ENCODE measurements around the gene CEP68.
A peak's percentile ranks its signal among the peaks of the same experiment; 100 is the strongest.
"Not testable (repeated sequence)": the region's sequence is repeated elsewhere in the genome, so short reads cannot be mapped to it uniquely, and the experiment has no call there.

CEP68 gene

GRCh38 chr2:65056215-65057053, at the start of gene CEP68:
Gene CEP68 (plus strand): TSS chr2:65056416. CDS start chr2:65069445, 13,029 bp downstream.
- DNase-seq, result peak; percentile 98

- DNase-seq, result no peak
Observed at GRCh38 chr2:65013776-65014175, 42.4 kb upstream of the CEP68 start.

- DNase-seq, result no peak
Observed at GRCh38 chr2:65015731-65016130, 40.5 kb upstream of the CEP68 start.

GRCh38 chr2:65016789-65017188, 39.4 kb upstream of the CEP68 start:
- DNase-seq, result no peak

- no peak for DNase-seq
Observed at GRCh38 chr2:65017335-65017734, 38.9 kb upstream of the CEP68 start.

- no peak for DNase-seq
Observed at GRCh38 chr2:65018141-65018582, 38.1 kb upstream of the CEP68 start.

- no peak for DNase-seq
Observed at GRCh38 chr2:65019010-65019409, 37.2 kb upstream of the CEP68 start.

GRCh38 chr2:65019675-65020195, 36.5 kb upstream of the CEP68 start:
- DNase-seq, result no peak

GRCh38 chr2:65020251-65020650, 36.0 kb upstream of the CEP68 start:
- not testable (repeated sequence) for DNase-seq

GRCh38 chr2:65020943-65021528, 35.2 kb upstream of the CEP68 start:
- DNase-seq, result no peak

GRCh38 chr2:65021709-65022108, 34.5 kb upstream of the CEP68 start:
- no peak for DNase-seq

GRCh38 chr2:65022189-65022588, 34.0 kb upstream of the CEP68 start:
- no peak for DNase-seq

- no peak for DNase-seq
Observed at GRCh38 chr2:65023742-65024141, 32.5 kb upstream of the CEP68 start.

- DNase-seq, result no peak
Observed at GRCh38 chr2:65024149-65024829, 31.9 kb upstream of the CEP68 start.

- no peak for DNase-seq
Observed at GRCh38 chr2:65025453-65026123, 30.6 kb upstream of the CEP68 start.

GRCh38 chr2:65026154-65026553, 30.1 kb upstream of the CEP68 start:
- DNase-seq, result no peak

GRCh38 chr2:65026704-65027464, 29.3 kb upstream of the CEP68 start:
- DNase-seq, result no peak

GRCh38 chr2:65027616-65028244, 28.5 kb upstream of the CEP68 start:
- no peak for DNase-seq

GRCh38 chr2:65030476-65031332, 25.5 kb upstream of the CEP68 start:
- no peak for DNase-seq

GRCh38 chr2:65031341-65032018, 24.7 kb upstream of the CEP68 start:
- peak; percentile 9 for DNase-seq

All from stimulated activated CD4-positive, alpha-beta T cell treated with anti-CD3 and anti-CD28 coated beads, Interleukin-4, amount 100 ng/mL, for 24 hours (primary cell).